OCI-LY3 (cell line): ENCODE results near the gene COQ8B.

Experiments
- H2AFZ ChIP-seq: fragments of 200-600, 300-600 bp; shearing (Covaris generic); 2 replicates; pipeline ENCODE4 v1.6.0; 2014; ENCODE audit warnings: antibody characterized with exemption, low read depth, low read length
- H3K27ac ChIP-seq: fragments of 200-600, 300-600 bp; sonication (generic); 2 replicates; pipeline ENCODE4 v1.5.1; 2014; ENCODE audit warnings: mild to moderate bottlenecking, low read length, moderate library complexity, mixed read lengths
- H3K27me3 ChIP-seq: fragments of 200-600, 300-600 bp; sonication (generic); 2 replicates; pipeline ENCODE4 v1.6.1; 2014; ENCODE audit warnings: low read depth, low read length, mixed read lengths
- H3K36me3 ChIP-seq: fragments of 200-600, 300-600 bp; sonication (generic); replicated peaks from 2 replicates; pipeline ENCODE3; 2014; ENCODE audit warnings: low read depth, low read length, mixed read lengths
- H3K4me1 ChIP-seq: fragments of 300-600, 200-600 bp; sonication (generic); 2 replicates; pipeline ENCODE4 v1.6.1; 2014; ENCODE audit warnings: low read length, mixed read lengths
- H3K4me2 ChIP-seq: fragments of 200-600, 300-600 bp; sonication (generic); 2 replicates; pipeline ENCODE4 v1.6.1; 2014; ENCODE audit warnings: low read length, mixed read lengths
- H3K4me3 ChIP-seq: fragments of 300-600, 200-600 bp; sonication (generic); 2 replicates; pipeline ENCODE4 v1.5.1; 2014; ENCODE audit warnings: antibody characterized with exemption, mild to moderate bottlenecking, low read length, moderate library complexity
- H3K79me2 ChIP-seq: fragments of 300-600, 200-600 bp; shearing (Covaris generic); 2 replicates; pipeline ENCODE4 v1.6.1; 2014; ENCODE audit warnings: mild to moderate bottlenecking, low read length, mixed read lengths
- H3K9ac ChIP-seq: fragments of 300-600, 200-600 bp; shearing (Covaris generic); 2 replicates; pipeline ENCODE4 v1.6.0; 2014; ENCODE audit warnings: mild to moderate bottlenecking, low read length, moderate library complexity
- H3K9me3 ChIP-seq: fragments of 200-600, 300-600 bp; shearing (Covaris generic); 2 replicates; pipeline ENCODE4 v1.6.1; 2014; ENCODE audit warnings: low read length, mixed read lengths; ENCODE audit not compliant: insufficient read depth
- H4K20me1 ChIP-seq: fragments of 200-600, 300-600 bp; sonication (generic); 2 replicates; pipeline ENCODE4 v1.6.1; 2016; ENCODE audit warnings: low read length, mixed read lengths; ENCODE audit not compliant: insufficient read depth
- EZH2phosphoT487 ChIP-seq: fragments of 200-600 bp; shearing (Covaris generic); IDR thresholded peaks from 2 replicates; pipeline ENCODE4 v1.6.1; 2018; ENCODE audit warnings: antibody characterized with exemption, mixed run types, low read depth
- TF ChIP-seq, protein P1 (sequence below): fragments of 200-600, 300-600 bp; sonication (generic); IDR thresholded peaks from 2 replicates; pipeline ENCODE4 v1.5.1; 2014; ENCODE audit warnings: antibody characterized with exemption, low read length, low read depth

Gene COQ8B

GRCh38 chr19:40741527-40742390, 25.1 kb upstream of the COQ8B start:
- Histone ChIP-seq H3K4me2 (no peak overlapping the region), H4K20me1 (no peaks in the 10 kb centered on the region), H3K27ac (no peak overlapping the region), H3K4me1 (no peaks in the 10 kb centered on the region), H3K4me3 (no peak overlapping the region), H3K79me2 (no peaks in the 10 kb centered on the region), H3K9ac (no peak overlapping the region), H3K36me3 (peaks cover 19% of the 10 kb centered on the region), H3K27me3 (no peaks in the 10 kb centered on the region), H3K9me3 (no peaks in the 10 kb centered on the region), H2AFZ (no peak overlapping the region)
- TF ChIP-seq, protein P1, sequence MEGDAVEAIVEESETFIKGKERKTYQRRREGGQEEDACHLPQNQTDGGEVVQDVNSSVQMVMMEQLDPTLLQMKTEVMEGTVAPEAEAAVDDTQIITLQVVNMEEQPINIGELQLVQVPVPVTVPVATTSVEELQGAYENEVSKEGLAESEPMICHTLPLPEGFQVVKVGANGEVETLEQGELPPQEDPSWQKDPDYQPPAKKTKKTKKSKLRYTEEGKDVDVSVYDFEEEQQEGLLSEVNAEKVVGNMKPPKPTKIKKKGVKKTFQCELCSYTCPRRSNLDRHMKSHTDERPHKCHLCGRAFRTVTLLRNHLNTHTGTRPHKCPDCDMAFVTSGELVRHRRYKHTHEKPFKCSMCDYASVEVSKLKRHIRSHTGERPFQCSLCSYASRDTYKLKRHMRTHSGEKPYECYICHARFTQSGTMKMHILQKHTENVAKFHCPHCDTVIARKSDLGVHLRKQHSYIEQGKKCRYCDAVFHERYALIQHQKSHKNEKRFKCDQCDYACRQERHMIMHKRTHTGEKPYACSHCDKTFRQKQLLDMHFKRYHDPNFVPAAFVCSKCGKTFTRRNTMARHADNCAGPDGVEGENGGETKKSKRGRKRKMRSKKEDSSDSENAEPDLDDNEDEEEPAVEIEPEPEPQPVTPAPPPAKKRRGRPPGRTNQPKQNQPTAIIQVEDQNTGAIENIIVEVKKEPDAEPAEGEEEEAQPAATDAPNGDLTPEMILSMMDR = no peak
- no peak for TF ChIP-seq EZH2phosphoT487

DNA sequence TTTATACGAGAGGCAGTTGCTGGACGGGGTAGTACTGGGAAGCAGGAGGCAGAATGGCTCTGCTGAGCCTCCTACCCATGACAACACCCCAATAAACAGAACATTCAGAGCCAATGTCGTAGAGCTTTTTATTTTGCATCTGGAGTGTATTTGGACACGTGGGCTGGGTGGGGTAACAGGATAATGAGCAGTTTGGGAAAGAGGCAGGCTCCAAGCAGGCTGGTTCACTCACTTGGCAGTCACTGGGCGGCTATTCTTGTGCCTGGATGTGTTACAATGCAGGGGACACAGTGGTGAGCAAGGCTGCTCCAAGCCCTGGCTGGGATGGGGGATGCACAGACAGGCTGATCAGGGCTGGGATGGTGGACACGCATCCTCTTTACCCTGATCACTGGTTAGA, 24.1 kb upstream of the COQ8B start:
- Histone ChIP-seq H3K4me1 (no peaks in the 10 kb centered on the region), H3K27me3 (no peaks in the 10 kb centered on the region), H4K20me1 (no peaks in the 10 kb centered on the region), H3K79me2 (no peaks in the 10 kb centered on the region), H3K4me2 (no peak overlapping the region), H3K36me3 (peaks cover 24% of the 10 kb centered on the region), H3K9me3 (no peaks in the 10 kb centered on the region), H3K27ac (no peak overlapping the region), H3K9ac (no peak overlapping the region), H2AFZ (no peak overlapping the region), H3K4me3 (no peak overlapping the region)
- TF ChIP-seq, protein P1 = no peak

DNA sequence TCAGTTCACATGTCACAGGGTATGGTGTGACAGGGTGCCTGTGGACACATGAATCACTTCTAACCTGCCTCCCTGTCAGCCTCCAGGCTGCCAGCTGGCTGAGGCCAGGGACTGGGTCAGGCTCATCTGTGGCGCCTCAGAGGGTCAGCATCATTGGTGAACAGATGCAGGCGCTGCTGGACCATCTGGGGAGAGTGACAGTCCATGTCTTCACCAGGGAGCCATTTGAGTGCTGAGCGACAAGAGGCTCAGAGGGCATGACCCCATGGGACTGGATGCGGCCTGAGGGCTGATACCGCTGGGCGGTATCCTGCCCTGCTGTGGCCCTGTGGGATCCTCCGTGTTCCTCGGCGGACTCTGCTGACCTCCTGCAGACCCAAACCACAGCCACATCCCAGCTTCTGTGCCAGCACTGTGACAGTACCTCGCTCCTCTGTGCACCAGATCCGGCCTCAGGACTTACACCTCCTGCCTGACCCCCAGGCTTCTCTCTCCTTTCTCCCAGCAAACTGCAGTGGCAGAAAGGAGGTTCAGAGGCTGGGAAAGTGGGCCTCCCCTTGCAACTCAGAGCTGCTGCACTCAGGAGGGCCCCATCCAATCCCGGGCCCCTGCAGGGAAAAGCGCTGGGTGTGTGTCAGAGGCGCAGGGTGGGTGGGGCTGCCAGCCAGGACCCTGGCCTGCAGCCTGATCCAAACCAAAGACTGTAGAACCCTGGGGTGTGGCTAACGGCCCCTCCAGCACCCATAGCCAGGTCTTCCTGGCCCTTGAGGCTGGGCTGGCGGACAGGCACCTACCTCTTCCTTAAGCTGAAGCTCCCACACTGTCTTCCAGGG, 23.4 kb upstream of the COQ8B start:
- no peaks in the 10 kb centered on the region for H3K4me1 ChIP-seq
- TF ChIP-seq, protein P1 = no peak
- no peak for TF ChIP-seq EZH2phosphoT487
- no peaks in the 10 kb centered on the region for H3K27me3 ChIP-seq
- no peak overlapping the region for H3K9ac ChIP-seq
- peaks cover 30% of the 10 kb centered on the region for H3K36me3 ChIP-seq
- H3K4me2 ChIP-seq = no peak overlapping the region
- H3K79me2 ChIP-seq = no peaks in the 10 kb centered on the region
- no peaks in the 10 kb centered on the region for H4K20me1 ChIP-seq
- H3K4me3 ChIP-seq = no peak overlapping the region
- H3K9me3 ChIP-seq = no peaks in the 10 kb centered on the region
- no peak overlapping the region for H3K27ac ChIP-seq
- no peak overlapping the region for H2AFZ ChIP-seq
